Lower leg skin (tissue), 4 donors: ENCODE data around the gene PXDN. TPM values are rescaled to one million over a fixed set of nuclear protein-coding genes. Genes with fewer than 3 reads are reported as not detected.
A peak's percentile ranks its signal among the peaks of the same experiment; 100 is the strongest.

Source experiments
- DNase-seq, 2 donors: peaks; one replicate each; pipeline ENCODE4 v3.0.0-alpha.2; 2019; ENCODE audit warnings: low spot score in 2 of 2
- H3K4me3 ChIP-seq: fragments of 200-600 bp; sonication (generic); 2 replicates; pipeline ENCODE4 v1.5.1; 2017; ENCODE audit warnings: mild to moderate bottlenecking, low read depth; ENCODE audit not compliant: poor library complexity, severe bottlenecking
- CTCF ChIP-seq, 3 donors: fragments of 450-650 bp; IDR thresholded peaks; one replicate each; pipeline ENCODE4 v1.5.1; 2016; ENCODE audit warnings: antibody characterized with exemption in 3 of 3, mild to moderate bottlenecking in 3 of 3, moderate library complexity in 2 of 3
- POLR2A ChIP-seq, 2 donors: fragments of 450-650 bp; IDR thresholded peaks; one replicate each; pipeline ENCODE4 v1.6.1; 2016 to 2017; ENCODE audit warnings: antibody characterized with exemption in 2 of 2, mild to moderate bottlenecking in 1 of 2, moderate library complexity in 1 of 2
- WGBS, 2 donors: methylation state at CpG; one replicate each; pipeline ENCODE4 v1.1.5; 2018; 5-methylcytosine and 5-hydroxymethylcytosine counted together
- intact Hi-C: fragments of 100-400 bp; cut with DNase I; formaldehyde crosslinking; loops from one replicate; pipeline ENCODE4 v1.15.0; 2023; ENCODE audit warnings: low total_unique reads
- total RNA-seq, 4 donors: library from RNA; depleted of rRNA; stranded (reverse); fragments of >200 nt; gene quantifications; one replicate each; pipeline ENCODE4 v1.1.0, GENCODE V29; 2016

The PXDN gene
- total RNA-seq, 4 donors from 2014 or later: 4.7 to 13.7 (median 7.0) TPM

GRCh38 chr2:1745171-1746023, 1.1 kb upstream of the PXDN start:
- H3K4me3 ChIP-seq: no peak overlapping the region
- DNase-seq: peak; percentile 10 to 85
- intact Hi-C loops: no loop called here
- WGBS, 2 donors: 44 to 46% methylated on average over 26 of the region's 26 CpGs
- TF ChIP-seq CTCF (IDR thresholded peaks at IDR 0.05): no peak
- TF ChIP-seq POLR2A (IDR thresholded peaks at IDR 0.05): no peak

- DNase-seq: peak; percentile 12 to 85
- TF ChIP-seq POLR2A (IDR thresholded peaks at IDR 0.05) (no peak), CTCF (IDR thresholded peaks at IDR 0.05) (no peak)
- 0% methylated on average over 17 of the region's 33 CpGs; no CpG with 5 or more reads in 1 of the 2 donors for WGBS, 2 donors
- intact Hi-C loops: no loop called here
- H3K4me3 ChIP-seq: peak overlapping the region; percentile 22
These were observed 217 bp downstream of the PXDN start for GRCh38 chr2:1744151-1744445.

- intact Hi-C loops: no loop called here
- peak; percentile 13 to 85 for DNase-seq
- WGBS, 2 donors: 1% methylated on average over 19 to 25 of the region's 71 CpGs
- peak overlapping the region; percentile 51 for H3K4me3 ChIP-seq
- TF ChIP-seq CTCF (IDR thresholded peaks at IDR 0.05): no peak
- no peak for TF ChIP-seq POLR2A (IDR thresholded peaks at IDR 0.05)
These were observed 742 bp downstream of the PXDN start for GRCh38 chr2:1743396-1744150.

- DNase-seq: peak; percentile 69 to 96
- H3K4me3 ChIP-seq: peak overlapping the region; percentile 51
- intact Hi-C loops: no loop called here
- TF ChIP-seq POLR2A (IDR thresholded peaks at IDR 0.05) (no peak), CTCF (IDR thresholded peaks at IDR 0.05) (no peak)
- 7 to 8% methylated on average over 46 to 53 of the region's 54 CpGs for WGBS, 2 donors
These were observed 1.5 kb downstream of the PXDN start for GRCh38 chr2:1742681-1743395.

GRCh38 chr2:1742301-1742680, 2.0 kb downstream of the PXDN start:
- no peak overlapping the region for H3K4me3 ChIP-seq
- intact Hi-C loops: no loop called here
- peak in 1 of 2 donors; percentile 10 for DNase-seq
- 83 to 87% methylated on average over 13 of the region's 13 CpGs for WGBS, 2 donors
- no peak for TF ChIP-seq CTCF (IDR thresholded peaks at IDR 0.05)
- TF ChIP-seq POLR2A (IDR thresholded peaks at IDR 0.05): no peak
